Fibroblast of skin of left biceps (primary cell): ENCODE results near the gene PTPRT.

Experiments
- DNase-seq, 2 experiments: peaks; one replicate each; pipeline ENCODE4 v3.0.0-alpha.2; 2013; ENCODE audit warnings: low read depth in 2 of 2

The PTPRT gene

DNA sequence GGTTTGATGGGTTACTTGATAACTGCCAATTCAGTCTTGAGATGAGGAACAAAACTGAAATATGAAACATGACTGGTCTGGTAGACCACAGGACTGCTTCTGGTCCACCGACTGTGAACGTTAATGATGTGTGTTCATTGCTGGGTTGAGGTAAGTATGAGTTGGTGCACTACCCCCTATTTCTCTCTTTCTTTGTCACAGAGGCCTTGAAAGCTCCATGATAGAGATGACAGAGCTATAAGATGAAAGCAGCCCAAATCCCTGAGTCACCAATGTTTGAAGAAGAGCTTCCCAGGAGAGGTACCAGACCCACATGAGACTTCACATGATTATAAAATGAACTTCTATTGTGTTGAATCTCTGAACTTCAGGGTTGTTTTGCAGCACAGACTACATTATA is 555.5 kb downstream of the PTPRT start:
- DNase-seq, result no peak

- no peak for DNase-seq
Observed at GRCh38 chr20:42628683-42629082, 561.0 kb downstream of the PTPRT start.

DNA sequence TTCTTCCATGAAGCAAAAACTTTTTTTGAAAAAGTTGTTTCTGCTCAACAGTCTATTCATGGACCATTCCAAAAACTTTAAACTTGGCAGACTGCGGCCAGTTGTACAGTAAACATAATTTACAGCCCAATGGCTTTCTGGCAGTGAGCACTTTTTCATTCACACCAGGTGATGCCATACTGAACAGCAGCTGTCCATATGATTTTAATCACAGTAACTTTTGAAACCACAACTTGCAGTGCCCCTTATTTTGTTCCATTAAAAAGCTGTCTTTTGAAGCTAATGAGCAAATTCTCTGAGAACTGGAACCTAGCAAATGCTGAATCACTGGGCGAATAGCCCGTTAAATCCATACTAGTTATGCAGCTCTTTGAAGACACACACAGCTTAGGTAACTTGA is 576.6 kb downstream of the PTPRT start:
- no peak for DNase-seq

- no peak for DNase-seq
Observed at GRCh38 chr20:42611889-42612837, 577.5 kb downstream of the PTPRT start.

- no peak for DNase-seq
Observed at GRCh38 chr20:42611423-42611822, 578.3 kb downstream of the PTPRT start.

DNA sequence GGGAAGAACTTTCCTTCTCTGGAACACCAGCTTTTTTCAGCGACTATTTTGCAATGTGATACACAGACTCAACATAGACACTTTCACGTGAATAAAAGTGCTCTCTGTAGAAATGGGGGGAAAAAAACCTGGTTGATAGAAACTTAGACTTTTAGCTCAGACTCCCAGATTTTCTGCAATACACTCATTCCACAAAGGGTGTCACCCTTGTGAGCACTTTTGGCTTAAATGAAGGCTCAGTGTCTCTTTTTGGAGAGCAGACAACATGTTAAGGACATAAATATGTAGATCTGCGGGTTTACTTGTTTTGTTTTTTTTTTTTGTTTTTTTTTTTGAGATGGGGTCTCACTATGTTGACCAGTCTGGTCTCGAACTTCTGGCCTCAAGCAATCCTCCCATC is 579.6 kb downstream of the PTPRT start:
- no peak for DNase-seq

GRCh38 chr20:42609618-42610017 is 580.1 kb downstream of the PTPRT start:
- DNase-seq, result no peak

- DNase-seq, result no peak
Observed at GRCh38 chr20:42604998-42605956, 584.4 kb downstream of the PTPRT start.

DNA sequence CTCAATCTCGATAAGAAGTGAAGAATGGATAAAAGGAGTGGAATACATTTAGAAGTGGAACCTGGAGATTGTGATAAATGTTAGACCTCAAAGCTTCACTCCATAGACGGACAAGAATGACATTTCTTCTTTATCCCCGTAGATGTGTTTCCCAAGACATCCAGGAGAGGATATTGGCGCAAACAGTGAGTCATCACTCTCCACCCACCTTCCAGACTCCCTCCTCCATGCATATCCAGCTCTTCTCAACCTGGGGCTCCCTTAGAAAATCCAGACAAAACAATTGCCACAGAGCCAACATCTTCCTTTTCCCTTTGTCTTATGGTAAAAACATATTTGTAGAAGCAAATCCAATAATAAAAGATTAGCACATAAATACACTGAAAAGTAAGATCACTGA is 586.1 kb downstream of the PTPRT start:
- DNase-seq, result no peak

DNA sequence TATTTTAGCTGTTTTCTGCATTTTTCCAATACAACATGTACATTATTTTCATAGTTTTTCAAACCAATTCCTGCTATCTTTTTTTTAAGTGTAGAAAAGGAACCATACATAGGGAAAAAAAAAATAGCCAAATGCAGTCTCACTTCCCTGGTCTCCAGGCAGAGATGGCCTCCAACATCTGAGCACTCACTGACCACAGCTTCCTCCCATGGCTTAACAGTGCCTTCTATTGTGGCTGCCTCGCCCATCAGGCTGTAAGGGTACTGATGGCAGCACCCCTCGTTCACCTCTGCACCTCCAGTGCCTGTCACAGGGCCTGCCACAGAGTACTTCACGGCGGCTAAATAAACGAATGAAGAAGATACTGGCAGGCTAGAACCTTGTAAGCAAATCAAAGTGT is 591.1 kb downstream of the PTPRT start:
- DNase-seq, result no peak

GRCh38 chr20:42595625-42596024 is 594.1 kb downstream of the PTPRT start:
- DNase-seq, result no peak

- DNase-seq, result no peak
Observed at GRCh38 chr20:42594659-42595058, 595.0 kb downstream of the PTPRT start.

DNA sequence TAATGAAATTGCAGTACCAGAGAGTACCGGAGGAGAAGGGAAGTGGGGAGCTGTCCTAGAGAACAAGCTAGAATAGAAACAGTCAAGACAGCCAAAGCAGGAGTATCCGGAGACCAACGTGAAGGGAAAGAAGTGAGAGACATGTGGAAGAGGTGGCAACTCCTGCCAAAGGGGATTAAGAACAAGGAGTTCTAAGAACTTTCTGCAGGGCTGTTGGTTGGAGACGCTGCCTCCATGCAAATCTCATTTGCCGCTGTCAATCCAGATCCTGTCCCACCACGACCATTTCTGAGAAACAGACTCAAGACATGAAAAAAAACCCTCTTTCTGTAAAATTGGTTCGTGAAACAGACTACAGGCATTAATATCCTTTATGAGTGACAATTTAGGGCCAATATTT is 595.7 kb downstream of the PTPRT start:
- no peak for DNase-seq

- DNase-seq, result no peak
Observed at GRCh38 chr20:42589976-42590639, 599.6 kb downstream of the PTPRT start.

DNA sequence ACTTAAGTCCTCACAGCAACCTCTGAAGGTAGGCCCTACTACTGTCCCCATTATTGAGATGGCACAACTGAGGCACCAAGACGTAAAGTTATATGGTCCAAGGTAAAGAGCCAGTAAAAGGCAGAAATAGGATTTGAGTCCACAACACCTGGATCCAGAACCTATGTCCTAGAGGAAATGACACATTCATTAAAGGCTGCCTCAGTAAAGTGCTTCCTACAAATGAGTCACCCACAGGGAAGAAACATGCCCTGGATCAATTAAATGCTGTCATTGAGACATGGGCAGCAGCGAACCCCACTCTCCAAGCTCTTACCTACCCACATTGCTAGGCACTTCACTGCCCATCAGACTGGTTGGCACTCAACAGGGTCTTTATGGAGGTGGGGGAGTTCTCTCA is 600.9 kb downstream of the PTPRT start:
- DNase-seq, result no peak

DNA sequence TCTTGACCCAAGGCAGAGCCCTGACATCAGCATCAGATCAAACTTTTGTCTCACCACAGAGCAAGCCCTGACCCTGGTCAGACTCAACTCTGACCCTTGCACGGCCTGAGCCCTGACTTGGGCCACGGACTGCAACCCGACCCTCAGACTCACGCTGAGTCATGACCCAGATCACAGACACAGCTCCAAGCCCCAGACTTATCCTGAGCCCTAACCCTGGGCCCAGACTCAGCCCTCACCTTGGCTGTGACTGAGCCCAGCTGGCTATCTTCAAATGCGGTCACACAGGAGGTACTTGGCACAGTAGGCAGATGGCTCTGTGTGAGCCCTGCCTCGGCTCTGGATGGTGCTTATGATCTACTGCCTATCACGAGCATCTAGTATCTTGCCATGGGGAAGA is 602.3 kb downstream of the PTPRT start:
- no peak for DNase-seq

GRCh38 chr20:42581311-42581710 is 608.4 kb downstream of the PTPRT start:
- no peak for DNase-seq

DNA sequence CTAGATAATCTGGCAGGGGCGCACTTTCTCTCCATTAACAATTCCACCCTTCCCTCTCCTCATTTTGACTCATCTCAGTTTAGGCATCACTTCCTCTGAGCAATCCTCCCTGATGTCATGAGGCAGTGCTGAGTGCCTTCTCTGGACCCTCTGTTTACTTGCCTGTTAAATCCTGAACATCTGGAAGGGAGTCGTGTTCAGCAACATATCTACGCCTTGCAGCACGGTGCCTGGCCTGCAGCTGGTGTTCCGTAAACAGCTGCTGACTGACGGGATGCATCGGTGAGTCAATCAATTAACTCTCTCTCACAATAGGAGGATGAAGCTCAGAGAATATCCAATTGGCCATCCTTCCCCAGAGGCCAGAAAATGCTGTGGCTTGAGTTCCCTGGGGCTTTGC is 613.5 kb downstream of the PTPRT start:
- no peak for DNase-seq

DNA sequence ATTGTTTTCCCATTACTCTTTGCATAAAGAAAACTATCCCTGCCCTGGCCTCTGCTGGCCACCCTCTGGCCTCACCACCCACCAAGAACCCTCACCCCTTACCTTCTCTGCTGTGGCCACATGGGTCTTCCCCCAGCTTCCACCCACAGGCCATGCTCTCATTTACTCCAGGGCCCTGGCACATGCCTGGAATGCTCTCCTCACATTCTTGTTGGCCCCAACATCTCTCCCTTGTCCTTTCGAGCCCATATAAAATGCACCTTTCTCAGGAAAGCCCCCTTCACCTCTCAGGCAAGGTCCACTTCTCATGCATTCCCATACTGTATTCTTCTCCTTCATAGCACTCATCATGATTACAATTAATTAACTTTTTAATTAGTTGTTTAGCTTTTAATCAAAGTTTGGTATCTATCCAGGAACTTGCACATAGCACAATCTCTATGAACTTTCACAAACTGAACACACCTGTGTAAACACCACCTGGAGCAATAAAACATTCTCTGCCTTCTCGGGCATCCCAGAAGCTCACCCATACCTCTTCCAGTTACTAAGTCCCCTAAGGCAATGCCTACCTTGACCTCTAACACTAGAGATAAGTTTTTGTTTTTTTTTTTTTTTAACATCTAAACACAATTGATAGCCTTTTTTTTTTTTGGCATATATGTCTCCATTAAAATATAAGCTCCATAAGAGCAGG is 617.2 kb downstream of the PTPRT start:
- DNase-seq, result no peak

DNA sequence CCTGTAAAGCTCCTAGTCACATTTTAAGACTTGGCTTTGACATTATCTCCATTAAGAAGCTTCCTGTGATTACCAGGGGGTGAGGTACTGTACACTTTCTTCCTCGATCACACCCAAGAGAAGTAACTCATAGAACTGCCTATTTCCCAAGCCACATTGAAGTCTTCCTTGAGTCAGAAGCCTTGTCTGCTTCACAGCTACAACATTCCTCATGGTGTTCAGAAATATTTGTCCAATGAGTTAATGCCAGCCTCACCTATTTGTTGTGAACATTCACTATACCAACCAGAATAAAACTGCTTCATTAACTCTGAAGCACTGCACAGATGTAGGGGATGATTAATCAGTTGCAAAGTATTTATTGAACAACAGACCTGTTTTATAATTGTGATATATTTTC is 622.3 kb downstream of the PTPRT start:
- DNase-seq, result no peak

- DNase-seq, result no peak
Observed at GRCh38 chr20:42565235-42565995, 624.3 kb downstream of the PTPRT start.
